Mucosa of stomach (tissue), 1 donor: ENCODE results near the gene WNT3A.
A peak's percentile ranks its signal among the peaks of the same experiment; 100 is the strongest.

Source experiments
- H3K27me3 ChIP-seq: one replicate; pipeline ENCODE4 v1.7.0; 2013; ENCODE audit warnings: mild to moderate bottlenecking, low read length; ENCODE audit not compliant: control insufficient read depth, insufficient read depth
- H3K36me3 ChIP-seq: one replicate; pipeline ENCODE4 v1.7.0; 2013; ENCODE audit warnings: low read length; ENCODE audit not compliant: control insufficient read depth, insufficient read depth
- H3K4me1 ChIP-seq: one replicate; pipeline ENCODE4 v1.7.0; 2013; ENCODE audit warnings: mild to moderate bottlenecking, low read length; ENCODE audit not compliant: control insufficient read depth, insufficient read depth
- H3K4me3 ChIP-seq: one replicate; pipeline ENCODE4 v1.7.0; 2013; ENCODE audit warnings: low read length
- H3K9ac ChIP-seq: one replicate; pipeline ENCODE4 v1.7.0; 2013; ENCODE audit warnings: mild to moderate bottlenecking, low read length, moderate library complexity
- H3K9me3 ChIP-seq: one replicate; pipeline ENCODE4 v1.7.0; 2013; ENCODE audit warnings: mild to moderate bottlenecking, low read length, moderate library complexity; ENCODE audit not compliant: control insufficient read depth
- donor health status: Pancreatic carcinoma.

WNT3A gene

GRCh38 chr1:228059634-228060457 is 53.0 kb downstream of the WNT3A start:
- Histone ChIP-seq H3K4me3 (peak overlapping the region; percentile 31), H3K27me3 (peaks cover 48% of the 10 kb centered on the region), H3K36me3 (no peaks in the 10 kb centered on the region), H3K9ac (peak overlapping the region; percentile 75), H3K9me3 (no peaks in the 10 kb centered on the region), H3K4me1 (peaks cover 31% of the 10 kb centered on the region)

GRCh38 chr1:228060458-228061190 is 53.8 kb downstream of the WNT3A start:
- Histone ChIP-seq H3K4me1 (peaks cover 36% of the 10 kb centered on the region), H3K9ac (peak overlapping the region; percentile 75), H3K4me3 (peak overlapping the region; percentile 31), H3K27me3 (peaks cover 55% of the 10 kb centered on the region), H3K9me3 (no peaks in the 10 kb centered on the region), H3K36me3 (no peaks in the 10 kb centered on the region)

- no peak overlapping the region for H3K9ac ChIP-seq
- no peaks in the 10 kb centered on the region for H3K9me3 ChIP-seq
- no peak overlapping the region for H3K4me3 ChIP-seq
- H3K36me3 ChIP-seq, result no peaks in the 10 kb centered on the region
- H3K4me1 ChIP-seq, result peaks cover 36% of the 10 kb centered on the region
- H3K27me3 ChIP-seq, result peaks cover 57% of the 10 kb centered on the region
Observed at GRCh38 chr1:228061411-228062084, 54.8 kb downstream of the WNT3A start.

- H3K36me3 ChIP-seq, result no peaks in the 10 kb centered on the region
- H3K27me3 ChIP-seq, result peaks cover 63% of the 10 kb centered on the region
- no peak overlapping the region for H3K4me3 ChIP-seq
Observed at GRCh38 chr1:228062085-228062791, 55.4 kb downstream of the WNT3A start.

GRCh38 chr1:228062812-228063211 is 56.0 kb downstream of the WNT3A start:
- Histone ChIP-seq H3K27me3 (peaks cover 65% of the 10 kb centered on the region), H3K9ac (no peak overlapping the region), H3K4me3 (no peak overlapping the region), H3K4me1 (peaks cover 36% of the 10 kb centered on the region), H3K36me3 (no peaks in the 10 kb centered on the region), H3K9me3 (no peaks in the 10 kb centered on the region)

More at GRCh38 chr1:228062085-228062791, 55.4 kb downstream of the WNT3A start:
- H3K4me1 ChIP-seq, result peaks cover 36% of the 10 kb centered on the region
- H3K9me3 ChIP-seq, result no peaks in the 10 kb centered on the region
- no peak overlapping the region for H3K9ac ChIP-seq

GRCh38 chr1:228063251-228064191 is 56.7 kb downstream of the WNT3A start:
- H3K9me3 ChIP-seq, result no peaks in the 10 kb centered on the region
- peaks cover 61% of the 10 kb centered on the region for H3K27me3 ChIP-seq
- no peak overlapping the region for H3K9ac ChIP-seq
- no peak overlapping the region for H3K4me3 ChIP-seq
- H3K4me1 ChIP-seq, result peaks cover 36% of the 10 kb centered on the region
- H3K36me3 ChIP-seq, result no peaks in the 10 kb centered on the region

GRCh38 chr1:228064296-228064695 is 57.5 kb downstream of the WNT3A start:
- Histone ChIP-seq H3K9me3 (no peaks in the 10 kb centered on the region), H3K4me1 (peaks cover 29% of the 10 kb centered on the region), H3K4me3 (no peak overlapping the region), H3K27me3 (peaks cover 57% of the 10 kb centered on the region), H3K9ac (no peak overlapping the region), H3K36me3 (no peaks in the 10 kb centered on the region)

GRCh38 chr1:228064741-228065542 is 58.1 kb downstream of the WNT3A start:
- Histone ChIP-seq H3K4me1 (peaks cover 22% of the 10 kb centered on the region), H3K27me3 (peaks cover 56% of the 10 kb centered on the region), H3K9me3 (no peaks in the 10 kb centered on the region), H3K9ac (no peak overlapping the region), H3K4me3 (no peak overlapping the region), H3K36me3 (no peaks in the 10 kb centered on the region)

GRCh38 chr1:228065543-228066347 is 58.9 kb downstream of the WNT3A start:
- Histone ChIP-seq H3K36me3 (no peaks in the 10 kb centered on the region), H3K4me1 (peaks cover 14% of the 10 kb centered on the region), H3K9ac (no peak overlapping the region), H3K4me3 (no peak overlapping the region), H3K9me3 (no peaks in the 10 kb centered on the region), H3K27me3 (peaks cover 48% of the 10 kb centered on the region)

GRCh38 chr1:228066416-228066815 is 59.6 kb downstream of the WNT3A start:
- no peaks in the 10 kb centered on the region for H3K9me3 ChIP-seq
- H3K4me3 ChIP-seq, result no peak overlapping the region
- peaks cover 41% of the 10 kb centered on the region for H3K27me3 ChIP-seq
- H3K4me1 ChIP-seq, result peaks cover 11% of the 10 kb centered on the region
- no peaks in the 10 kb centered on the region for H3K36me3 ChIP-seq
- no peak overlapping the region for H3K9ac ChIP-seq
